DMS 273 (cell line): ENCODE data around the gene RCAN1.
"Not testable (repeated sequence)": the region's sequence is repeated elsewhere in the genome, so short reads cannot be mapped to it uniquely, and the experiment has no call there.

Source experiments
- DNase-seq: peaks from one replicate; lab custom pipeline; 2025; ENCODE audit not compliant: unreplicated experiment; lab: John Stamatoyannopoulos, UW

Gene RCAN1

DNA sequence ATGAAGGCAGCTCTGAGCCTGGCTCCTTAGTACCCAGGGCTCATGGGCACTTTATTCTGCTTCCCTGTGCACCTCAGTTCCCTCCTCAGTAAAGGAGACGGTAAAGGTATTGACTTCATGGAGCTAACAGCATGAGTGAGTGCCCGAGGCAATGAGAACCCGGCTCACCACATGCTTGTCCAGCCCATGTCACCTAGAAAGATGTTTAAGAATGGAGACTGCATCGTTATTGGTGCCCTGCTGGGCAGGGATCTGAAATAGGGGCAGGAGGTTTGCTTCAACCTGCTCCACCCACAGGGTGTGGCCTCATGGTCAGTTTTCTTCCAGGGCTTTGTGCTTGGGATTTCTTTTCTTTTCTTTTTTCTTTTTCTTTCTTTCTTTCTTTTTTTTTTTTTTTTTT, 95.9 kb downstream of the RCAN1 start:
- DNase-seq: no peak

- DNase-seq: no peak
Observed at GRCh38 chr21:34518301-34518700, 96.6 kb downstream of the RCAN1 start.

GRCh38 chr21:34517491-34518245, 97.2 kb downstream of the RCAN1 start:
- DNase-seq: peak; percentile 5

DNA sequence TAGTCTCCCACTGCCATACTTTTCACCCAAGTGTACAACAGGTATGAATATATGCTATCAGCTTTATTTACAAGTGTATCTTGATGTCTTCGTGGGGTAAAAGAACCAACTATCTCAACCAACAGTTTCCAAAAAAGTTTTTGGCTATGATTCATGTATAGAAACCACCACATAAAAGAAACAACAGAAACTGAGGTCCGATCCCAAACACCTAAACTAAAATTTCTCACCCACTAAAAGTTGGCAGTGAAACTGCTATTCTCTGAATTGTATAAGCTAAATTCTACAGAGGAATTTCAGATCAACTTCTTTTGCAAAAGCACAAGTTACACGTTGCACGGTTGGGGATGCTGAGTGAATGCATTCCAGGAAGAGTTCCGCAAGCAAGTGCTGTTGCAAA, 97.9 kb downstream of the RCAN1 start:
- no peak for DNase-seq

- no peak for DNase-seq
Observed at GRCh38 chr21:34514576-34515115, 100.3 kb downstream of the RCAN1 start.

GRCh38 chr21:34513129-34513675, 101.7 kb downstream of the RCAN1 start:
- DNase-seq: no peak

DNA sequence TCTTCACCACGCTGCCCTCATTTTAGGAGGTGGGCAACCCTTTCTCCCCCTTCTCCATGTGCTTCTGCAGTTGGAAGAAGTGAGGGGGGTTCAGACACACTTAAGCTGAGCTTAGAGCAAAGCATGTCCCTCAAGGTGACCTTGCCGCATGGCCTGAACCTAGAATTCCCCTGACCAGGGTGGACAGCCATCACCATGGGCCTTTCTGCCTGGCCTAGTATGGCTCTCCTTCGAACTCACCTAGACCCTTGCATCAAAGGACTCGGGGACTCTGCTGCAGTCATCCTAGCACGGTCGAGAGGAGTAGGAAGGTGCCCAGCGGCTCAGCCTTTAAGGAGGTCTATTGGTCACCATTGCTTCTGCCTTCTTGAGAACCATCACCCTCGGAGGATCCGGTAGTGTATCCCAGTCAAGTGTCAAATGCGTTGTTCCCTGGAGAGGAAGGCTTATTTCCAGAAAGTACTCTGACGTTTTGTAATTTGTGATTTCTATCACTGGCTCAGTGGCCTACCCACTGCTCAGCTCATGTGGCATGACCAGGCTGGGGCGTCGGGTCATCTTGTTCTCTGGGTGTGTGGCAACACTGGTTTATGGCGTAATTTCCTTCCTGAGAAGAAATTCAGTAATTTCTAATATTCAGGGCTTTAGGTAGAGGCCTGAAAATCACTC, 103.0 kb downstream of the RCAN1 start, which contains the start of gene KCNE1:
Gene KCNE1, minus strand, starts transcription at position 424 of the 669 bp plus-strand sequence. CDS start 62,576 bp downstream, outside the sequence.
- no peak for DNase-seq

DNA sequence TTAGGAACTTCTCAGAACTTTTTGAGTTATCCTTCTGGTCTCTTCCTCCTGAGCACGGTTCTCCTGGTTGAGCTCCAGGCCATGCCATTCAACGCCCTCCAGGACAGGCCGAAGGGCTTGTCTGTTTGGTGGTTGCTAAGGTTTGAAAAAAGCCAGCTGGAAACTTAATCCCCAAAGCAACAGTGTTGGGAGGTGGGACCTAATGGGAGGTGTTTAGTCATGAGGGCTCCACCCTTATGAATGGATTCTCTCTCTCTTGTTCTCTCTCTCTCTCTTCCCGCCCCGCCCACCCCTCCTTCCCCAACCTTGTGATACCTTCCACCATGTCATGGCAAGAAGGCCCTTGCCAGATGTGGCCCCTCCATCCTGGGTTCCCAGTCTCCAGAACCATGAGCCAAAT, 103.7 kb downstream of the RCAN1 start:
- no peak for DNase-seq

DNA sequence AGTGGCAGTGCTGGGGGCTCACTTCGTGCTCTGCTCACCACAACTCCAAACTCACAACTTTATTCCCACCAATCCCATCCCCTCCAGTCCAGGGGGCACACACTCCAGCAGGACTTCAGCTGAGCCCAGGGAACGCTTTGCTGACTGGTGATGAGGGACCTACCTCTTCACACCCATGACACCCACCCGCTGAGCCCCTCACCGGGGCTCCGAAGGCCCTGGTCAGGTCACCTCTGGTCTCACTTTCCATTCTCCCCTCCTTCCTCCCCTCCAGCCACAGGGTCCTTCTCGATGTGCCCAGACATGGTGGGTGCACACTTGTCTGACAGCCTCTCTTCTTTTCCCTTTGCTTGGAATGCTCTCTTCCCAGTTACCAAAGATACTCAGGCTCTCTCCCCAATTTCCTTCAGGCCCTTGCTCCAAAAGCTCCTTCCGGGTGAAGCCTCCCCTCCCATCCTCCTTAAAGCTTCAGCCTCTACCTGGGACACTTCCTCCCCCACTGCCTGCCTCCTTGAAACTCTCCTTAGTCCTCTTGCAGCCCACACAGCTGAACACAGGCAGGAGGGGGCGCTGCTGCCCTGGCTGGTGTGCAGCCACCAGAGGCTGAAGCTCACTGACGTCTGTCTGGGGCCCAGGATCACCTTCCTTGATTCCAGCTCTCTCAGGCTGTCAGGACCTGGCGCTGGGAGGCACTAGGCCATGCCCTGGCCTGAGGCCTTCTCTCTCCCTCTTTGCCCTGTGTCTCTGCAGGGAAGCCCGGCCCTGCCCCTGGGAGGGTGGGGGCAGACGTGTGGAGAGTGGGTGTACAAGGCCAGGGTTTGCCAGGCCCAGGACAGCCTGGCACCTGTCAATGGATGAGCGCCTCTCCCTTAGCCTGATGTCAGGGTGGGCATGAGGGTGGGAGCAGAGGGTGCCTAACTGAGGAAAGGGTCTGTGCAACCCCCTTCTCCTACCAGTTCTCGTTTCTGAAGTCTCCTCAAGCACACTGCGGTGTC, 104.5 kb downstream of the RCAN1 start:
- DNase-seq: peak; percentile 52

GRCh38 chr21:34509151-34509550, 105.8 kb downstream of the RCAN1 start:
- DNase-seq: no peak

- no peak for DNase-seq
Observed at GRCh38 chr21:34504595-34504994, 110.3 kb downstream of the RCAN1 start.

GRCh38 chr21:34502480-34503106, 112.3 kb downstream of the RCAN1 start:
- DNase-seq: no peak

- DNase-seq: no peak
Observed at GRCh38 chr21:34501716-34502115, 113.2 kb downstream of the RCAN1 start.

DNA sequence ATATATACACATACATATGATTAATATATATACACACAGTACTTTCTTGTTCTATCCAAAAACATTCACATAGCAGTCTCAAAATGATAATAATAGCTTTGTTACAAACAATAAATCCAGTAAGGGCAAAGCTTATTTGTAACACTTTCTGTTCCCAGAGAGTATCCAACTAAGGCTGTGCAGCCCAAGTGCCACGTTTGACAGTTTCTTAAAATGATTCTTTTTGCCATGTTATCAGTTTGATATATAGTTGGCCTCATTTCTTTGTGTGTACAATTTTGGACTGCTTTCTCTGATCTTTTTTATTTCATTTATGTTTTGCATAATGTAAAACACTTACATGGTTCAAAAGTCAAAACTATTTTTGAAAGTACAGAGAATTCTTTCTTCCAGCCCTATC, 114.7 kb downstream of the RCAN1 start:
- no peak for DNase-seq

DNA sequence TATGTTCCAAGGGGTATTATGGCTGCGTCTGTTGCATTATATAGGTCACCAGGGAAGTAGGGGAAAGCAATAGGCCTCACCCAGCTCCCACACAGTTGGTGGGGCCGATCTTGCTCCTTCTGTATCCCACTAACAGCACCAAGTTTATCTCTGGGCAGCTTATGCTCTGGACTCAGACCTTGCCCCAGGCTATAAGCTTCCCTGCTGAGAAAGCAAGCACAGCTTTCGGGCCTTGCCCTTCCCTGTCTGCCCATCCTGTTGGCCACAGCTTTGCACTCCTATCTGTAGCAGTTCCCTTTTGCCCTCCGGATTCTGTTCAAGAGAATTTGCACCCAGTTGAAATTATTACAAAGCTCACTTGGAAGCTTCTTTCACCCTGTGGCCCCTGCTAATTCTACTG, 115.8 kb downstream of the RCAN1 start:
- DNase-seq: no peak

DNA sequence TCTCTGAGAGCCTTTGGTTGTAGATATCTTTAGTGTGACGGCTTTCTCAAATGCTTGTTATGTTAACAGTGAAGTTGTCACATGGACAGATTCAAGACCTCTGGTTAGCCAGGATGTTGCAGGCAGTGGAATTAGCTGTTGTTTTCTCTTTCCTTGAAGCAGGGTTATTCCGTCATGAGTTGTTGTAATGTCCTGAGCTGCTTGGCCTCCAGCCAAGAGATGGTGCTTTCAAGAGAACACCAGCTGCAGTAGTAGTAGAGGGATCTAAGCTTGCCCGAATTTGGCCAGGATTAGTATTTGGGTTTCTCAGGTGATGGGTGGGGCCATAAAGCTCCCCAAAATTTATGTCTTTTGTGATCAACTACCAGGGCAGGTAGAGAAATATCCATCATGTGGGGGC, 116.3 kb downstream of the RCAN1 start:
- peak; percentile 3 for DNase-seq

GRCh38 chr21:34483854-34484253, 131.1 kb downstream of the RCAN1 start:
- DNase-seq: not testable (repeated sequence)

DNA sequence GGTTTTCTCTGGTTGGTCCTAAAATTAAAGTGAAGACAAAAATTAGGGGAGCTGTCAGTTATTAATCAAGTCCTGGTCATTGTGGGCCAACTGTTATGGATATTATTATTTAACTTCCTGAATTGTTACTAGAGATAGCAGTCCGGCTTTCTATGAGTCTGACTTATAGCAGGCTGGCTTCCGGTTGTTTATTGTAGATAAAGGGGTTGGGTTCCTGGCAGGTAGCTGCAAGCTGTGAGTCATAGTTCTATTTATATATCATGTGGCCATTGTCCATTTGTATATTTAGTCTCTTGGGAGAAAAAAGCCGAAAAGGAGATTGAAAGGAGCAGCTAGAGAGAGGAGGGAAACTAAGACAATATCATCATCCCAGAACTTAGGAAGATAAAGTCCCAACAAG, 131.5 kb downstream of the RCAN1 start:
- not testable (repeated sequence) for DNase-seq

- not testable (repeated sequence) for DNase-seq
Observed at GRCh38 chr21:34467333-34467732, 147.6 kb downstream of the RCAN1 start.
